Psoas muscle (tissue), 8 donors: ENCODE measurements around the gene RPS6KA3. TPM values are rescaled to one million over a fixed set of nuclear protein-coding genes. Genes with fewer than 3 reads are reported as not detected.

Source experiments
- ATAC-seq, 4 donors: fragments of 200-7000 bp; cut with Tn5 transposase; one replicate each; pipeline ENCODE4 v1.9.1; 2020; ENCODE audit warnings: moderate library complexity in 3 of 4, mild to moderate bottlenecking in 2 of 4
- DNase-seq, 2 donors: peaks; one replicate each; pipeline ENCODE4 v3.0.0-alpha.2; 2020
- H3K27ac ChIP-seq: fragments of 200-600 bp; one replicate; pipeline ENCODE4 v1.8.0; 2022
- H3K27me3 ChIP-seq, 3 donors: fragments of 200-600 bp in 1 of 3; one replicate each; pipeline versions ENCODE4 v1.6.1 to v1.8.0; 2013 to 2022; ENCODE audit warnings: low read length in 2 of 3, mild to moderate bottlenecking in 2 of 3, moderate library complexity in 1 of 3; ENCODE audit not compliant: insufficient read depth in 3 of 3
- H3K36me3 ChIP-seq, 2 donors: fragments of 200-600 bp in 1 of 2; one replicate each; pipeline versions ENCODE4 v1.6.1 to v1.8.0; 2013 to 2022; ENCODE audit warnings: low read depth in 1 of 2, mild to moderate bottlenecking in 1 of 2, moderate library complexity in 1 of 2; ENCODE audit not compliant: insufficient read depth in 1 of 2
- H3K4me1 ChIP-seq: fragments of 200-600 bp; one replicate; pipeline ENCODE4 v1.8.0; 2022
- H3K4me3 ChIP-seq: fragments of 200-600 bp; one replicate; pipeline ENCODE4 v1.8.0; 2022; ENCODE audit warnings: mild to moderate bottlenecking
- H3K9me3 ChIP-seq: fragments of 200-600 bp; one replicate; pipeline ENCODE4 v1.8.0; 2022
- CTCF ChIP-seq: fragments of 200-600 bp; IDR thresholded peaks from one replicate; pipeline ENCODE4 v1.8.0; 2022; ENCODE audit warnings: antibody characterized with exemption
- whole genome bisulfite sequencing, 3 donors: extraction: QIAGEN DNeasy Blood & Tissue Kit; methylation state at CpG; one replicate each; pipeline versions ENCODE4 v1.1.6 to v1.1.7; 2013; 5-methylcytosine and 5-hydroxymethylcytosine counted together
- intact Hi-C, 2 donors: fragments of 100-400 bp; cut with DNase I; formaldehyde crosslinking; loops; one replicate each; pipeline versions ENCODE4 v1.11.0 to v1.14.2; 2022
- polyA plus RNA-seq, 3 donors: library from polyadenylated mRNA; stranded (reverse); fragments of 200-250 nt; gene quantifications; one replicate each; pipeline ENCODE4 v1.2.3, GENCODE V29; 2013
- total RNA-seq, 4 donors: library from RNA; stranded (reverse); fragmentation: NEBNext Ultra II Directional in 2 of 4; extraction: Animal tissue kit (Norgen Biotek cat#: 25700) in 2 of 4; gene quantifications; one replicate each; pipeline versions ENCODE4 v1.2.1 to v1.2.4, GENCODE V29; 2021 to 2023
- donor health status: healthy with polysubstance abuse.
- donor health status: DM: no; HTN: no; CAD: no; lungs with moderate emphysema.
- donor health status: Bipolar disorder and iron deficiency.
- donor health status: healthy.
- donor health status: DM: yes; HTN: yes; CAD: no.
- donor health status: DM: no; HTN: no; CAD: no.
- donor health status: DM: no; HTN: no; CAD: no.
- donor health status: DM: yes; HTN: yes; CAD: no.

RPS6KA3 gene
- total and polyA plus RNA-seq, 7 donors = 35.4 to 91.9 (median 66.2) TPM

GRCh38 chrX:20294284-20294683 is 27.6 kb upstream of the RPS6KA3 start:
- Histone ChIP-seq H3K36me3 (no peaks in the 10 kb centered on the region), H3K27me3 (no peaks in the 10 kb centered on the region), H3K27ac (no peak overlapping the region), H3K4me3 (no peak overlapping the region), H3K4me1 (peaks cover 7% of the 10 kb centered on the region), H3K9me3 (no peaks in the 10 kb centered on the region)
- no peak for DNase-seq
- intact Hi-C loops = no loop called here
- no peak for TF ChIP-seq CTCF
- no peak for ATAC-seq

GRCh38 chrX:20285511-20285910 is 18.8 kb upstream of the RPS6KA3 start:
- ATAC-seq (no peak), DNase-seq (no peak)
- Histone ChIP-seq H3K36me3 (no peaks in the 10 kb centered on the region), H3K27me3 (no peaks in the 10 kb centered on the region), H3K4me1 (no peaks in the 10 kb centered on the region), H3K27ac (no peak overlapping the region), H3K4me3 (no peak overlapping the region), H3K9me3 (no peaks in the 10 kb centered on the region)
- no peak for TF ChIP-seq CTCF
- 48 to 79% (median 75%) methylated on average over 2 of the region's 2 CpGs for WGBS, 3 donors
- intact Hi-C loops = no loop called here

- intact Hi-C loops = no loop called here
- WGBS, 3 donors = 81 to 97% (median 94%) methylated on average over 1 of the region's 1 CpG
- no peak for ATAC-seq
These were observed 18.3 kb upstream of the RPS6KA3 start for GRCh38 chrX:20284992-20285391.

GRCh38 chrX:20284444-20284843 is 17.7 kb upstream of the RPS6KA3 start:
- WGBS, 3 donors = 71 to 81% (median 76%) methylated on average over 1 of the region's 1 CpG
- ATAC-seq (no peak), DNase-seq (no peak)
- Histone ChIP-seq H3K36me3 (no peaks in the 10 kb centered on the region), H3K4me3 (no peak overlapping the region), H3K27me3 (no peaks in the 10 kb centered on the region), H3K4me1 (no peaks in the 10 kb centered on the region), H3K27ac (no peak overlapping the region), H3K9me3 (no peaks in the 10 kb centered on the region)
- intact Hi-C loops = no loop called here
- no peak for TF ChIP-seq CTCF

More at GRCh38 chrX:20284992-20285391, 18.3 kb upstream of the RPS6KA3 start:
- Histone ChIP-seq H3K4me3 (no peak overlapping the region), H3K4me1 (no peaks in the 10 kb centered on the region), H3K27ac (no peak overlapping the region), H3K9me3 (no peaks in the 10 kb centered on the region), H3K36me3 (no peaks in the 10 kb centered on the region), H3K27me3 (no peaks in the 10 kb centered on the region)
- TF ChIP-seq CTCF = no peak
- no peak for DNase-seq

- intact Hi-C loops = no loop called here
- Histone ChIP-seq H3K4me3 (no peak overlapping the region), H3K27me3 (no peaks in the 10 kb centered on the region), H3K36me3 (no peaks in the 10 kb centered on the region), H3K27ac (no peak overlapping the region), H3K4me1 (no peaks in the 10 kb centered on the region), H3K9me3 (peaks cover 8% of the 10 kb centered on the region)
- TF ChIP-seq CTCF = no peak
- ATAC-seq (no peak), DNase-seq (no peak)
- WGBS, 3 donors = 74 to 94% (median 89%) methylated on average over 4 of the region's 4 CpGs
These were observed 14.2 kb upstream of the RPS6KA3 start for GRCh38 chrX:20280938-20281337.
